Suppressor macrophage (primary cell): ENCODE measurements around the gene ZNF598.

ENCODE experiments used
- DNase-seq, 4 experiments: peaks; one replicate each; pipeline ENCODE4 v3.0.0-alpha.2; 2020 to 2022

Gene ZNF598

GRCh38 chr16:2040041-2040786, 30.6 kb upstream of the ZNF598 start:
- DNase-seq: no peak

DNA sequence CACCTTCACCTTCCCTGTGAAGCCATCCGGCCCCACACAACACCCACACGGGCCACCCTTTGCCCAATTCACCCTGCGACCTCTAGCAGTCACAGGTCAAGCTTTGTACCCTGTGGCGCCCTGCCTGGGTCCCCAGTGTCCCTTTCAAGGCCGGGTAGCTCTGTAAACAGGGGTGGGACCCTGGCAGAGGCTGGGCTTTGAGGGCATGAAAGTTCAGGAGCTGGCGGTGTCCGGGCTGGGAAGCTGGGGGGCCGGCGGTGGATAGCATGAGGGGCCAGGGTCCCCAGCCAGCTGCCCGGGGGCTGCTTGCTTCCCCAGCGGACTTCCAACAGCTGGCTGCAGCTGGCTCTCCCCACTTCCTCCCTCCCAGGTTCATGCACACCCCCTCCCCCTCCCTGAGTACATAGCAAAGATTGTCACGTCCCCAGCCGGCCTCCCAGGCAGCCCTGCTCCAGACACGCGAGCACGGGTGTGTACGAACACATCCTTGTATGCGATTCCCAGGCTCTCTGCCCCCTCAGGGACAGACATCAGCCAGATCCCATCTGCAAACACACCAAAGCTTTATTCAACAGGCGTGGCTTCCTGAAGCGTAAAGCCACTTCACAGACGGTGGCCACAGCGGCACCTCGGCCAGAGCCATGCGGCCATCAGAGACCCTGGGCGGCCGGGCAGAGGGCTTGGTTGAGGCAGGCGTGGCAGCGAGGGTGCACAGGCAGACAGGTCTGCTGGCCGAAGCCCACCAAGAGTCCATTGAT, 29.8 kb upstream of the ZNF598 start:
- DNase-seq: no peak

DNA sequence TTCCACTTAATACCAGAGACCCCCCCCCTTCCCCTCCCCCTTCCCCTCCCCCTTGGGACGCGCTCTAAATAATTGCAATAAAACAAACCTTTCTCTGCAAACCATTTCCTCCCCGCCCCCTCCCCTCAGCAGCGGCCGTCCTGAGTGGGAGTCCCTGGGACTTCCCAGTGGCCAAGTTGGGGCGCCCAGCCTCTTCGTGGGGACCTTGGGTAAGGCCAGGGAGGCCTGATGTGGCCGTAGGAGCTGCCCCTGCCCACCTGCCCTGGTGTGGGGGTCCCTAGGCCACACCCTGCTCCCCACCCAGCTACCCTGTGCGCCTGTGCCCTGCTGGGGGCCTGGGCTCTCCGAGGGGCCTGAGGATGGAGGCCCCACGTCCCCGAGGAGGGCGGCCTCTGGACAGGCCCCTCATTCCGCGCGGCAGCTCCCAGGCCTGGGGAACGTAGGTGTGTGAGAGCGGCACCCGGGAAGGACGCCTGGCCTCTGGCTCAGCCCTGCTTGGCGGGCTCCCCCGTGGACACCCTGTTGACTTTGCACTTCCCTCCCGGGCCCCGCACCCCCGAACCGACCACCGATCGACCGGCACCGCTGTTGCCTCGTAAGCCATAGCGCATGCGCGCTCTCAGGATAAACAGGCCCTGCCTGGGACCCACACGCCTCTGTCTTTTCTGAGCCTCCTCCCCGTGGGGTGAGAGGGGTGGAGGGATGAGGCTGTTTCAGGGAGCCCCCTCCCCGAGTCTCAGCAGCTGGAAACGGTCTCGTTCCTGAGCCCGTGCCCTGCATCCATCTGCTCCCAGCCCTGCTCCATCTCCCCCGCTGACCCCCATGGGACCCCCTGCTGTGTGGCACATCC, 29.0 kb upstream of the ZNF598 start:
- DNase-seq: peak in 1 of 4 experiments; percentile 12

DNA sequence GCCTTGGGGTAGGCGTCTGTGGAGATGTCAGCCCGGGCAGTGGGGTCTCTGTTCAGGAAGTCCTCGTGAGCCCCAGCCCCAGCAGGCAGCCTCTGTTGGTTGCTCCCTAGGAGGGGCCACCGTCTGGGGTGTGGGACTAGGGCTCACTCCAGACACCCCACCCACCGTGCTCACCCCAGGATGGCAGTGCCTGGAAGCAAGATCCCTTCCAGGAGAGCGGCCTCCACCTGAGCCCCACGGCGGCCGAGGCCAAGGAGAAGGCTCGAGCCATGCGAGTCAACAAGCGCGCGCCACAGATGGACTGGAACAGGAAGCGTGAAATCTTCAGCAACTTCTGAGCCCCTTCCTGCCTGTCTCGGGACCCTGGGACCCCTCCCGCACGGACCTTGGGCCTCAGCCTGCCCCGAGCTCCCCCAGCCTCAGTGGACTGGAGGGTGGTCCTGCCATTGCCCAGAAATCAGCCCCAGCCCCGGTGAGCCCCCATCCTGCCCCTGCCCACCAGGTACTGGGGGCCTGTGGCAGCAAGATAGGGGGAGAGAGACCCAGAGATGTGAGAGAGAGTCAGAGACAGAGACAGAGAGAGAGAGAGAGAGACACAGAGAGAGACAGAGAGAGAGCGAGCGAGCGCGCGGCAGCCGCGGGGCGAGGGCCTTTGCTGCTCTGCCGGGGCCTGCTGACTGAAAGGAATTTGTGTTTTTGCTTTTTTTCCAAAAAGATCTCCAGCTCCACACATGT, 28.2 kb upstream of the ZNF598 start:
- peak in 1 of 4 experiments; percentile 1 for DNase-seq

GRCh38 chr16:2037115-2037514, 27.5 kb upstream of the ZNF598 start:
- peak in 1 of 4 experiments; percentile 1 for DNase-seq

DNA sequence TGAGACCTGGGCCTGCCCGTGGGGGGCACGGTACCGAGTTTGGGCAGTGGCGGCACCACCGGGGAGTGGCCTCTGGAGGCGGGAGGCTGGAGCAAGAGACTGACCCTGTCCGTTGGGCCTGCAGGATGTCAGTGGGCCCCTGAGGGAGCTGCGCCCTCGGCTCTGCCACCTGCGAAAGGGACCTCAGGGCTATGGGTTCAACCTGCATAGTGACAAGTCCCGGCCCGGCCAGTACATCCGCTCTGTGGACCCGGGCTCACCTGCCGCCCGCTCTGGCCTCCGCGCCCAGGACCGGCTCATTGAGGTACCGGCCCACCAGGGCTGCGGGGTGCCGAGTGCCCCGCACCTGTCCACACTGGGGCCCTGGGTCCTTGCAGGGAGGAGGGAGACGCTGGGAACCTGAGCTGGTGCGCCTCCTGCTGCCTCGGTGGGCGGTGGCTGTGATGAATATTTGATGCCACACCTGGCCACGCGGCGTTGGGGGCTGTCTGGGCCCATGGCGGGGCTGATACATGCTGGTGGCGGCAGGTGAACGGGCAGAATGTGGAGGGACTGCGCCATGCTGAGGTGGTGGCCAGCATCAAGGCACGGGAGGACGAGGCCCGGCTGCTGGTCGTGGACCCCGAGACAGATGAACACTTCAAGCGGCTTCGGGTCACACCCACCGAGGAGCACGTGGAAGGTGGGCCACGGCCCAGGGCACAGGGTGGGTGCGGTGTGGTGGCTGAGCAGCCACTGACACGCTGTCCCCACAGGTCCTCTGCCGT, 26.8 kb upstream of the ZNF598 start:
- peak in 1 of 4 experiments; percentile 1 for DNase-seq

DNA sequence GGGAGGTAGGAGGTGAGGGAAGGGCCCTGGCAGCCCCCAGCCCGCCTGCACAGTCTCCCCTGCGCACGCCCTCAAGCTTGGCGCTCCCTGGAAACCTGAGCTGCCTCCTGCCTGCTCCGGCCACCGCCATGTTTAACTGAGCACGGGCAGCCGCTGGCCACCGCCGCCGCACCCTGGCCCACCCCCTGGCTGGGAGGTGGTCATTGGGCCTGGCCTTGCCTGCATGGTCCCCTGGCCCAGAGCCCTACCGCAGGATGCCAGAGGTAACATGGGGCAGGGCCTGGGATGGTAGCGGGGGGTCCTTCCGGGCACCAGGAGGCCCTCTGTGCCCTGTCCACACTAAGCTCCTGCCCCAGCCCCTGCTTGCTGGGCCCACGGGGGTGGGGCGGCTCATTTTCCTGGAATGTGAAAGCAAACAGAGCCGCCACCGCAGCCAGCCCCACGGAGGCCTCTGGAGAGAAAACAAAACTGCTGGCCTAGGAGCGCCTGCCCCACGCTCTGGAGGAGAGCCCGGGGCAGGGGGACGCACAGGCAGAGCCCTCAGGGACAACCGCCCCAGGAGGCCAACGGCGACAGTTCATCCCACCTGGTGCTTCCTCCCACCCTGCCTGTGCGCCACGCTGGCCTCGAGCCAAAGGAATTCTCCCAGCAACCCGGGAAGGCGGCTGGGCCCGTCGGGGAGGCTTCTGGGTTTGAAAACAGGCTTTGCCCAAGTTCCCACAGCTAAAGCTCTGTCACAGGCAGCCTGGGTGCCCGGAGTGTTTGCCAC, 26.0 kb upstream of the ZNF598 start:
- DNase-seq: peak in 1 of 4 experiments; percentile 1

GRCh38 chr16:2034696-2035430, 25.2 kb upstream of the ZNF598 start:
- no peak for DNase-seq

DNA sequence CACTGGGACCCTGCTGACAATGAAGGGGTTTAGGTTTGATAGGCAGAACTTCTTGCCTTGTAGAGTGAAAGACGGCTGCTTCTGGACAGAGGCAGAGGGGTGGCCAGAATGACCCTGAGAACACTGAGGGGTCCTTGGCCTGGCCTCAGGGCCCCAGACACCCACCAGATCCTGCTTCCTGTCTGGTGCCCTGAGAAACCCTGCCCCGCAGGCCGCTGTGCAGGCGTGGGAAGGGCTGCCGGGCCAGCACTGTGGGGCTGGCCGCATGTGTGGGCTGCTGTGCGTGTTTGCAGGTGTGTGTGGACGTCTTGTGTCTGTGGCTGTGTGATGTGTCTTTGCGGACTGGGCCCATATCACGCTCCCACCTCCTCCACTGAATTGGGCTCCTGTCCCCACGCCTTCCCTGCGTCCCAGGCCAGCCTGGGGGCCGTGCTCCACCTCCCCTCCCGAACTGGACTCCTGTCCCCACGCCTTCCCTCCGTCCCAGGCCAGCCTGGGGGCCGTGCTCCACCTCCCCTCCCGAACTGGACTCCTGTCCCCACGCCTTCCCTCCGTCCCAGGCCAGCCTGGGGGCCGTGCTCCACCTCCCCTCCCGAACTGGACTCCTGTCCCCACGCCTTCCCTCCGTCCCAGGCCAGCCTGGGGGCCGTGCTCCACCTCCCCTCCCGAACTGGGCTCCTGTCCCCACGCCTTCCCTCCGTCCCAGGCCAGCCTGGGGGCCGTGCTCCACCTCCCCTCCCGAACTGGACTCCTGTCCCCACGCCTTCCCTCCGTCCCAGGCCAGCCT, 24.5 kb upstream of the ZNF598 start:
- DNase-seq: peak in 2 of 4 experiments; percentile 42 to 60

GRCh38 chr16:2033057-2033908, 23.7 kb upstream of the ZNF598 start:
- peak in 3 of 4 experiments; percentile 31 to 61 (median 52) for DNase-seq

- peak in 1 of 4 experiments; percentile 4 for DNase-seq
These were observed 22.9 kb upstream of the ZNF598 start for GRCh38 chr16:2032285-2033056.

- DNase-seq: peak in 1 of 4 experiments; percentile 1
These were observed 21.5 kb upstream of the ZNF598 start for GRCh38 chr16:2031081-2031577.

DNA sequence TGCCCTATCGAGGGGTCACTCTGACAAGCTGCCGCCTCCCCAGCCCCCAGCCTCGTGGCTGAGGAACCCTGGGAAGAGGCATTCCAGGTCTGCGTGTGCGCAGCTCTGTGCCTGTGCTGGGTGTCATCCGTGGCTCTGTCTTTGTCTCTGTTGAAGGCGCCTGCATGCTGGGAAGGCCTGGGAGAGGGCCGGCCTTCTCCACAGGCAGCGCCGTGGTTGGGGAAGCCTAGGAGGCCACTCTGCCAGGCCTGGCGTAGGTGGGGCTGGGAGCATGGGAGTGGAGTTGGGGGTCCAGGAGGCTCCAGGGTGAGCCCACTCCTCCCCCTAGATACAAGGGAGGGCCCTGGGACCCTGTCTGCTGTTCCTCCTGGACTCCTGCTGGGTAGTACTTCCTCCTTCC, 20.4 kb upstream of the ZNF598 start:
- no peak for DNase-seq

DNA sequence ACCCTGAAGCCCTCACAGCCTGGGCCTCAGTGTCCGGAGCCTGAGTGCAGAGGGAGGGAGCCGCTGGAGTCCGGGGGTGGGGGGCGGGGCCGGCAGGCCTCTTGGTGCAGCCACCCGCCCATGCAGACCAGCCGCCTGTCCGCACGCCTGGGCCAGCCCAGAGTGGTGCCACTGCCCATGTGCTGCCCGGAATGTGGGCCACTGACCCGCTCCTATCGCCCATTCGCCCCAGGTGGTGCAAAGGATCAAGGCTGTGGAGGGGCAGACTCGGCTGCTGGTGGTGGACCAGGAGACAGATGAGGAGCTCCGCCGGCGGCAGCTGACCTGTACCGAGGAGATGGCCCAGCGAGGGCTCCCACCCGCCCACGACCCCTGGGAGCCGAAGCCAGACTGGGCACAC, 19.7 kb upstream of the ZNF598 start:
- DNase-seq: no peak

DNA sequence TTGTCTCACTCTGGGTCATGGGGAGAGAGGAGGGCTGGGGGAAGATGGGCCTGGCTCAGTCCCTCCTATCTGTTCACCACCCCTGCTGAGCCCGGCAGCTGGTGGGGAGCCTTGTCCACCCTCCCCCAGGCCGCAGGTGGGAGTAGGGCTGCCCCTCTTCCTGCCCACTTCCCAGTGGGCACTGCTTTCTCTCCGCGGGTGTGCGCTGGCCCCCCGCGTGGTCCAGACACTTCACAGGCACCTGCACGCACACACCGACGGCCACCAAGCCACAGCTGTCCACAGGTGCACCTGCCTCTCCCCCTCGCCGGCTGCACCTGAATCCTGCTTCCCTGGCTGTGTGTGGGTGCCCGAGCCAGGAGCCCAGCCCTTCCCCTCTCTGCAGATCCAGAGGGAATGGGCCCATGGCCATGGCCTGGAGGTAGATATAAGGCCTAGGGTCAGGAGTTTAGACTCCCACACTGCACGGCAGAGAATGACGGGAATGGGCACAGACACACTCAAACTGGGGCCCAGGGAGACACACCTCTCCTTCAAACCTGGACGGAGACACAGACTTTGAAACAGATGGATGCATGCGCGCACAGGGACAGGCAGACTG, 19.1 kb upstream of the ZNF598 start:
- DNase-seq: no peak

GRCh38 chr16:2028146-2028545, 18.5 kb upstream of the ZNF598 start:
- no peak for DNase-seq
